Hepatocyte (in vitro differentiated cells): ENCODE results near the gene CELSR1. TPM values are rescaled to one million over a fixed set of nuclear protein-coding genes. Genes with fewer than 3 reads are reported as not detected.

Source experiments
- DNase-seq: peaks from one replicate; pipeline ENCODE4 v3.0.0-alpha.2; 2016; ENCODE audit warnings: low spot score
- H2AFZ ChIP-seq: fragments of 200-600 bp; sonication (generic); 2 replicates; pipeline ENCODE4 v1.6.0; 2016; ENCODE audit warnings: antibody characterized with exemption, mild to moderate bottlenecking
- H3K27ac ChIP-seq: fragments of 200-600 bp; sonication (generic); 2 replicates; pipeline ENCODE4 v1.5.1; 2016; ENCODE audit warnings: mild to moderate bottlenecking
- H3K27me3 ChIP-seq: fragments of 200-600 bp; sonication (generic); 2 replicates; pipeline ENCODE4 v1.6.1; 2016
- H3K36me3 ChIP-seq: fragments of 200-600 bp; sonication (generic); replicated peaks from 2 replicates; pipeline ENCODE4 v1.5.1; 2016; ENCODE audit warnings: low read depth; ENCODE audit not compliant: insufficient read depth
- H3K4me1 ChIP-seq: fragments of 200-600 bp; sonication (generic); 2 replicates; pipeline ENCODE4 v1.5.1; 2016; ENCODE audit warnings: mild to moderate bottlenecking, moderate library complexity; ENCODE audit not compliant: insufficient read depth
- H3K4me2 ChIP-seq: fragments of 200-600 bp; sonication (generic); 2 replicates; pipeline ENCODE4 v1.6.0; 2016
- H3K4me3 ChIP-seq: fragments of 200-600 bp; sonication (generic); 2 replicates; pipeline ENCODE4 v1.5.1; 2016; ENCODE audit warnings: mild to moderate bottlenecking
- H3K79me2 ChIP-seq: fragments of 200-600 bp; sonication (generic); 2 replicates; pipeline ENCODE4 v1.6.0; 2017; ENCODE audit warnings: mild to moderate bottlenecking
- H3K9me2 ChIP-seq: fragments of 200-600 bp; sonication (generic); replicated peaks from 2 replicates; pipeline ENCODE4 v1.6.0; 2017; ENCODE audit warnings: mild to moderate bottlenecking; ENCODE audit not compliant: insufficient read depth
- H3K9me3 ChIP-seq: fragments of 200-600 bp; sonication (generic); 2 replicates; pipeline ENCODE4 v1.5.1; 2016; ENCODE audit warnings: low read depth, mild to moderate bottlenecking
- H4K20me1 ChIP-seq: fragments of 200-600 bp; sonication (generic); 2 replicates; pipeline ENCODE4 v1.6.0; 2016; ENCODE audit warnings: mild to moderate bottlenecking; ENCODE audit not compliant: insufficient read depth, poor library complexity, severe bottlenecking
- CTCF ChIP-seq: fragments of 200-600 bp; sonication (generic); IDR thresholded peaks from 2 replicates; pipeline ENCODE4 v1.5.1; 2016; ENCODE audit warnings: antibody characterized with exemption, mild to moderate bottlenecking; ENCODE audit not compliant: poor library complexity
- EZH2 ChIP-seq: fragments of 200-600 bp; sonication (generic); IDR thresholded peaks from 2 replicates; pipeline ENCODE4 v1.6.1; 2016; ENCODE audit warnings: antibody characterized with exemption, mild to moderate bottlenecking, borderline replicate concordance
- EZH2phosphoT487 ChIP-seq: fragments of 200-600 bp; sonication (generic); IDR thresholded peaks from one replicate; pipeline ENCODE4 v1.6.1; 2018; ENCODE audit warnings: antibody characterized with exemption, mild to moderate bottlenecking, low read depth, moderate library complexity; ENCODE audit not compliant: unreplicated experiment, severe bottlenecking
- WGBS: methylation state at CpG from one replicate; pipeline ENCODE4 v1.1.6; 2016; ENCODE audit warnings: low lambda C conversion rate; ENCODE audit errors: missing lambda C conversion rate; 5-methylcytosine and 5-hydroxymethylcytosine counted together
- polyA plus RNA-seq: library from polyadenylated mRNA; unstranded; fragments of >200 nt; fragmentation: Nextera tagmentation; extraction: Ambion mirVana; gene quantifications from 2 replicates; pipeline ENCODE4 v1.2.1, GENCODE V29; 2016
- total RNA-seq: library from RNA; depleted of rRNA; stranded (reverse); fragments of >200 nt; gene quantifications from 2 replicates; pipeline ENCODE4 v1.2.3, GENCODE V29; 2014

Gene CELSR1
- total and polyA plus RNA-seq, 2 experiments from 2014 or later = 3.0 to 8.7 TPM

- Histone ChIP-seq H3K36me3 (no peaks in the 10 kb centered on the region), H2AFZ (no peak overlapping the region), H3K4me3 (no peak overlapping the region), H3K9me3 (no peaks in the 10 kb centered on the region), H3K4me1 (no peaks in the 10 kb centered on the region), H4K20me1 (no peaks in the 10 kb centered on the region), H3K79me2 (no peaks in the 10 kb centered on the region), H3K27ac (no peak overlapping the region), H3K4me2 (no peak overlapping the region), H3K27me3 (no peaks in the 10 kb centered on the region), H3K9me2 (no peaks in the 10 kb centered on the region)
- no peak for TF ChIP-seq EZH2
- TF ChIP-seq CTCF = no peak
- no peak for TF ChIP-seq EZH2phosphoT487
- DNase-seq = no peak
- WGBS = 87% methylated on average over 17 of the region's 17 CpGs
Observed at GRCh38 chr22:46569848-46570695, 32.7 kb upstream of the CELSR1 start.

- TF ChIP-seq EZH2 (no peak), CTCF (no peak), EZH2phosphoT487 (no peak)
- Histone ChIP-seq H4K20me1 (no peaks in the 10 kb centered on the region), H3K9me2 (no peaks in the 10 kb centered on the region)
Observed at GRCh38 chr22:46569055-46569847, 31.8 kb upstream of the CELSR1 start.

GRCh38 chr22:46568102-46568809 is 30.8 kb upstream of the CELSR1 start:
- no peaks in the 10 kb centered on the region for H3K36me3 ChIP-seq
- WGBS = 88% methylated on average over 7 of the region's 7 CpGs

More at GRCh38 chr22:46569055-46569847, 31.8 kb upstream of the CELSR1 start:
- Histone ChIP-seq H3K79me2 (no peaks in the 10 kb centered on the region), H3K4me1 (peaks cover 2% of the 10 kb centered on the region), H3K27me3 (no peaks in the 10 kb centered on the region), H3K36me3 (no peaks in the 10 kb centered on the region), H3K27ac (no peak overlapping the region), H3K4me2 (no peak overlapping the region), H2AFZ (no peak overlapping the region), H3K9me3 (no peaks in the 10 kb centered on the region), H3K4me3 (no peak overlapping the region)
- DNase-seq = no peak
- 74% methylated on average over 22 of the region's 23 CpGs for WGBS

More at GRCh38 chr22:46568102-46568809, 30.8 kb upstream of the CELSR1 start:
- Histone ChIP-seq H3K9me3 (no peaks in the 10 kb centered on the region), H2AFZ (no peak overlapping the region), H3K79me2 (no peaks in the 10 kb centered on the region), H3K27ac (no peak overlapping the region), H3K27me3 (no peaks in the 10 kb centered on the region), H3K4me2 (no peak overlapping the region), H3K4me3 (no peak overlapping the region), H3K4me1 (peaks cover 10% of the 10 kb centered on the region), H4K20me1 (no peaks in the 10 kb centered on the region), H3K9me2 (no peaks in the 10 kb centered on the region)
- TF ChIP-seq CTCF = no peak
- TF ChIP-seq EZH2phosphoT487 = no peak
- no peak for TF ChIP-seq EZH2
- no peak for DNase-seq
